GM12878 (cell line): ENCODE data around the gene KISS1. TPM values are rescaled to one million over a fixed set of nuclear protein-coding genes. Genes with fewer than 3 reads are reported as not detected.
A peak's percentile ranks its signal among the peaks of the same experiment; 100 is the strongest.

Source experiments
- ATF7 ChIP-seq: fragments of 450-650 bp; IDR thresholded peaks from 2 replicates; pipeline ENCODE4 v1.6.1; 2016; ENCODE audit warnings: low read depth, mild to moderate bottlenecking
- BCL3 ChIP-seq: IDR thresholded peaks from 2 replicates; pipeline ENCODE4 v1.6.1; 2011; ENCODE audit warnings: borderline replicate concordance, low read depth, mild to moderate bottlenecking, moderate library complexity, low read length; ENCODE audit not compliant: insufficient read depth, poor library complexity, severe bottlenecking
- CEBPB ChIP-seq, 2 experiments: fragments of 150-350 bp in 1 of 2; IDR thresholded peaks; 2 replicates each; pipeline ENCODE4 v1.6.1; 2012 to 2014; ENCODE audit warnings: low read depth in 2 of 2, low read length in 2 of 2, borderline replicate concordance in 1 of 2, inconsistent platforms in 1 of 2
- CHD4 ChIP-seq: fragments of 200-600 bp; sonication (generic); IDR thresholded peaks from 2 replicates; pipeline ENCODE4 v1.6.1; 2016; ENCODE audit warnings: mild to moderate bottlenecking
- CTCF ChIP-seq, 3 experiments: IDR thresholded peaks in 2 of 3; conservative IDR thresholded peaks in 1 of 3; 2 replicates each; pipeline ENCODE4 v1.5.1; 2011; ENCODE audit warnings: low read depth in 3 of 3, low read length in 3 of 3, mild to moderate bottlenecking in 3 of 3, control low read depth in 2 of 3, moderate library complexity in 2 of 3, inconsistent platforms in 1 of 3, mixed read lengths in 1 of 3; ENCODE audit not compliant: control insufficient read depth in 2 of 3, insufficient read depth in 1 of 3; ENCODE audit errors: extremely low read depth in 1 of 3
- DPF2 ChIP-seq: fragments of 450-650 bp; IDR thresholded peaks from 2 replicates; pipeline ENCODE4 v1.6.1; 2017; ENCODE audit warnings: mild to moderate bottlenecking
- E4F1 ChIP-seq: fragments of 450-650 bp; IDR thresholded peaks from 2 replicates; pipeline ENCODE4 v1.6.1; 2018; ENCODE audit warnings: borderline replicate concordance, mild to moderate bottlenecking; ENCODE audit not compliant: partially characterized antibody
- EGR1 ChIP-seq, 2 experiments: IDR thresholded peaks; 1 replicate in 1 of 2; 2 replicates in 1 of 2; pipeline ENCODE4 v1.6.1; 2011 to 2012; ENCODE audit warnings: low read depth in 2 of 2, low read length in 2 of 2, borderline replicate concordance in 1 of 2, mild to moderate bottlenecking in 1 of 2, moderate library complexity in 1 of 2
- GATAD2B ChIP-seq: fragments of 450-650 bp; conservative IDR thresholded peaks from 2 replicates; pipeline ENCODE4 v1.6.1; 2017; ENCODE audit warnings: low read depth, mild to moderate bottlenecking, moderate library complexity
- IKZF2 ChIP-seq, 2 experiments: fragments of 450-650 bp; IDR thresholded peaks; 2 replicates each; pipeline ENCODE4 v1.6.1; 2017; ENCODE audit warnings: mild to moderate bottlenecking in 2 of 2, moderate library complexity in 2 of 2
- MTA2 ChIP-seq: fragments of 450-650 bp; IDR thresholded peaks from 2 replicates; pipeline ENCODE4 v1.6.1; 2016; ENCODE audit warnings: low read depth, mild to moderate bottlenecking, moderate library complexity
- MYB ChIP-seq: fragments of 150-350 bp; IDR thresholded peaks from 2 replicates; pipeline ENCODE4 v1.6.1; 2014; ENCODE audit warnings: mild to moderate bottlenecking, low read depth, low read length, borderline replicate concordance
- NR2F1 ChIP-seq: fragments of 450-650 bp; conservative IDR thresholded peaks from 2 replicates; pipeline ENCODE4 v1.6.1; 2017; ENCODE audit warnings: mild to moderate bottlenecking
- PML ChIP-seq: IDR thresholded peaks from 2 replicates; pipeline ENCODE4 v1.6.1; 2012; ENCODE audit warnings: low read length, inconsistent platforms
- POLR2AphosphoS5 ChIP-seq: IDR thresholded peaks from 2 replicates; pipeline ENCODE4 v1.6.1; 2011; ENCODE audit warnings: mild to moderate bottlenecking, low read length, inconsistent platforms
- SKIL ChIP-seq: fragments of 450-650 bp; IDR thresholded peaks from 2 replicates; pipeline ENCODE4 v1.6.1; 2017; ENCODE audit warnings: mild to moderate bottlenecking, low read depth, inconsistent platforms; ENCODE audit not compliant: poor library complexity, severe bottlenecking
- SUPT20H ChIP-seq: IDR thresholded peaks from 2 replicates; pipeline ENCODE4 v1.6.1; 2011; ENCODE audit warnings: low read depth, mild to moderate bottlenecking, low read length, moderate library complexity, borderline replicate concordance; ENCODE audit not compliant: control insufficient read depth
- TCF7 ChIP-seq: IDR thresholded peaks from 2 replicates; pipeline ENCODE4 v1.6.1; 2014; ENCODE audit warnings: antibody characterized with exemption, borderline replicate concordance
- polyA plus RNA-seq, 11 experiments: library from polyadenylated mRNA; depleted of rRNA in 4 of 11; unstranded in 6 of 11; stranded (reverse) in 5 of 11; fragments of >200 nt; fragmentation: Nextera tagmentation in 4 of 11; fragmentation: Illumina TruSeq in 1 of 11; extraction: Ambion mirVana in 4 of 11; extraction: Trizol in 1 of 11; gene quantifications; 1 replicate in 1 of 11; 2 replicates in 10 of 11; pipeline versions ENCODE4 v1.2.1 to v1.2.3, GENCODE V29; 2011 to 2016; ENCODE audit warnings: inconsistent platforms in 2 of 11, missing spikeins in 2 of 11, low read depth in 1 of 11
- total RNA-seq, 4 experiments: library from RNA; depleted of rRNA in 3 of 4; stranded (reverse); fragments of >200 nt in 3 of 4; fragmentation: Illumina TruSeq in 1 of 4; extraction: Trizol in 1 of 4; gene quantifications; 2 replicates each; pipeline versions ENCODE4 v1.2.1 to v1.2.3, GENCODE V29; 2013 to 2021

The KISS1 gene
- total and polyA plus RNA-seq, 10 of the 15 experiments (the other 5 are each of a cell fraction or from before 2014, with no cell fraction given), result not detected

- TF ChIP-seq CEBPB (IDR thresholded peaks at IDR 0.05; ENCODE audit: borderline replicate concordance in 1 of 2, low read depth in 2 of 2, low read length in 2 of 2) (0 out of 4 replicates have a peak, but pooled peaks of 1 of the 2 experiments have one; percentile 15), ATF7 (no peak), CHD4 (no peak), CTCF (IDR thresholded peaks at IDR 0.05 in 2 of 3, conservative IDR thresholded peaks at IDR 0.05 in 1 of 3; ENCODE audit: control insufficient read depth in 2 of 3, extremely low read depth in 1 of 3, insufficient read depth in 1 of 3, low read depth in 3 of 3, low read length in 3 of 3) (peak; percentile 22 to 26 (median 25); a peak in 4 of 6 replicates), MTA2 (peak; percentile 62), IKZF2 (IDR thresholded peaks at IDR 0.05) (peak; percentile 31 to 40; a peak in 2 of 4 replicates), SUPT20H (no peak), GATAD2B (0 out of 2 replicates have a peak, but pooled peaks have one; percentile 5), BCL3 (no peak), PML (no peak), TCF7 (no peak), DPF2 (peak; percentile 87), POLR2AphosphoS5 (no peak), MYB (no peak), NR2F1 (peak; percentile 82), E4F1 (no peak), EGR1 (IDR thresholded peaks at IDR 0.05; ENCODE audit: borderline replicate concordance in 1 of 2, low read depth in 2 of 2, low read length in 2 of 2) (peak in 1 of 2 experiments; percentile 64; a peak in 2 of 3 replicates), SKIL (no peak)
Measured at GRCh38 chr1:204213668-204214662, 17.7 kb upstream of the KISS1 start, which contains the start of gene GOLT1A (continued).
